Measurements from ENCODE around the gene HOXD11. TPM values are rescaled to one million over a fixed set of nuclear protein-coding genes. Genes with fewer than 3 reads are reported as not detected.
A peak's percentile ranks its signal among the peaks of the same experiment; 100 is the strongest.

Gene HOXD11
- total RNA-seq, 1 experiment from 2014 or later, result not detected

- Mint-ChIP-seq H3K27me3 (ENCODE audit: low read depth) (peaks cover 100% of the 10 kb centered on the region), H3K36me3 (0 out of 2 replicates have a peak, but pooled peaks cover 7% of the 10 kb centered on the region), H3K27ac (no peak overlapping the region), H3K9me3 (peaks cover 4% of the 10 kb centered on the region), H3K4me3 (no peak overlapping the region), H3K4me1 (peaks cover 19% of the 10 kb centered on the region)
- DNase-seq (ENCODE audit: low spot score) (no peak), ATAC-seq (no peak)
- CTCF ChIA-PET, result interaction anchor here (0.9 kb wide), 1 partner anchor 70 kb away, joined by 3 read pairs; no protein-coding TSS in a partner anchor
- POLR2A ChIA-PET, result no interaction called here
- TF ChIP-seq GTF2I (CRISPR knock-in tag; conservative IDR thresholded peaks at IDR 0.05) (no peak), ETV6 (CRISPR knock-in tag; IDR thresholded peaks at IDR 0.05) (no peak), USF1 (CRISPR knock-in tag; IDR thresholded peaks at IDR 0.05) (no peak), SP1 (CRISPR knock-in tag; conservative IDR thresholded peaks at IDR 0.05) (no peak), SMAD4 (CRISPR knock-in tag; IDR thresholded peaks at IDR 0.05) (no peak), IRF2 (CRISPR knock-in tag; IDR thresholded peaks at IDR 0.05; ENCODE audit: borderline replicate concordance, low read depth) (no peak)
These were observed 10.2 kb downstream of the HOXD11 start for GRCh38 chr2:176117162-176117822.

GRCh38 chr2:176117823-176118371, 10.8 kb downstream of the HOXD11 start:
- ATAC-seq, result no peak
- ChIA-PET CTCF (no interaction called here), POLR2A (no interaction called here)
- TF ChIP-seq ZNF281 (CRISPR knock-in tag; IDR thresholded peaks at IDR 0.05) (no peak), NFATC4 (CRISPR knock-in tag; IDR thresholded peaks at IDR 0.05) (no peak), FOXJ3 (CRISPR knock-in tag; IDR thresholded peaks at IDR 0.05; ENCODE audit: borderline replicate concordance) (no peak), CTCF (IDR thresholded peaks at IDR 0.05) (no peak)
- peaks cover 15% of the 10 kb centered on the region for H3K4me1 Mint-ChIP-seq
- no peak for DNase-seq (ENCODE audit: low spot score)
- no peak overlapping the region for H3K27ac Mint-ChIP-seq
- peaks cover 4% of the 10 kb centered on the region for H3K9me3 Mint-ChIP-seq
- H3K36me3 Mint-ChIP-seq, result 0 out of 2 replicates have a peak, but pooled peaks cover 6% of the 10 kb centered on the region
- H3K4me3 Mint-ChIP-seq, result no peak overlapping the region
- peaks cover 100% of the 10 kb centered on the region for H3K27me3 Mint-ChIP-seq (ENCODE audit: low read depth)

- peak; percentile 70 for DNase-seq (ENCODE audit: low spot score)
- 0 out of 2 replicates have a peak, but pooled peaks cover 3% of the 10 kb centered on the region for H3K36me3 Mint-ChIP-seq
- no peak for ATAC-seq
- H3K9me3 Mint-ChIP-seq, result peaks cover 4% of the 10 kb centered on the region
- POLR2A ChIA-PET, result no interaction called here
- peaks cover 17% of the 10 kb centered on the region for H3K4me1 Mint-ChIP-seq
- TF ChIP-seq CTCF (IDR thresholded peaks at IDR 0.05), result peak; percentile 55
- TF ChIP-seq ZNF232 (CRISPR knock-in tag; IDR thresholded peaks at IDR 0.05), result no peak
- no peak for TF ChIP-seq ZNF532 (CRISPR knock-in tag; IDR thresholded peaks at IDR 0.05; ENCODE audit: borderline replicate concordance)
- no peak for TF ChIP-seq IRF1 (CRISPR knock-in tag; IDR thresholded peaks at IDR 0.05)
- TF ChIP-seq CREB1 (CRISPR knock-in tag; IDR thresholded peaks at IDR 0.05), result no peak
- H3K27ac Mint-ChIP-seq, result no peak overlapping the region
- H3K4me3 Mint-ChIP-seq, result no peak overlapping the region
- H3K27me3 Mint-ChIP-seq (ENCODE audit: low read depth), result peaks cover 100% of the 10 kb centered on the region
- CTCF ChIA-PET, result no interaction called here
These were observed 11.7 kb downstream of the HOXD11 start for GRCh38 chr2:176118601-176119339.

Data from WTC11 (cell line).